Measurements from ENCODE around the gene MPPED1.

Gene MPPED1

GRCh38 chr22:43550672-43551071, 138.9 kb downstream of the MPPED1 start:
- no peaks in the 10 kb centered on the region for H3K79me2 ChIP-seq (ENCODE audit: insufficient read depth, low read length)
- H4K20me1 ChIP-seq (ENCODE audit: insufficient read depth, low read length): no peaks in the 10 kb centered on the region
- no peaks in the 10 kb centered on the region for H3K9me3 ChIP-seq (ENCODE audit: insufficient read depth, low read length, severe bottlenecking)
- H3K36me3 ChIP-seq (ENCODE audit: insufficient read depth, low read length): no peaks in the 10 kb centered on the region
- DNase-seq (no peak), ATAC-seq (ENCODE audit: insufficient read depth, low read depth) (no peak)
- H2AFZ ChIP-seq (ENCODE audit: low read depth, low read length): no peak overlapping the region
- no peaks in the 10 kb centered on the region for H3K27me3 ChIP-seq (ENCODE audit: insufficient read depth, low read length, poor library complexity)
- H3K4me2 ChIP-seq (ENCODE audit: insufficient read depth, low read length): no peak overlapping the region
- no peaks in the 10 kb centered on the region for H3K4me1 ChIP-seq (ENCODE audit: insufficient read depth, low read length)
- no peak overlapping the region for H3K4me3 ChIP-seq (ENCODE audit: low read depth in 1 of 2, low read length in 2 of 2)
- H3K9ac ChIP-seq (ENCODE audit: low read depth, low read length): no peak overlapping the region
- H3K27ac ChIP-seq (ENCODE audit: low read length): no peak overlapping the region
- TF ChIP-seq CTCF (IDR thresholded peaks at IDR 0.05; ENCODE audit: borderline replicate concordance, extremely low read depth, low read length, poor library complexity, severe bottlenecking) (no peak), EZH2 (IDR thresholded peaks at IDR 0.05; ENCODE audit: borderline replicate concordance, low read depth, low read length, severe bottlenecking) (no peak)

GRCh38 chr22:43553451-43554258, 141.8 kb downstream of the MPPED1 start:
- DNase-seq (no peak), ATAC-seq (ENCODE audit: insufficient read depth, low read depth) (no peak)
- Histone ChIP-seq H3K4me3 (ENCODE audit: low read depth in 1 of 2, low read length in 2 of 2) (no peak overlapping the region), H3K4me1 (ENCODE audit: insufficient read depth, low read length) (no peaks in the 10 kb centered on the region), H3K9me3 (ENCODE audit: insufficient read depth, low read length, severe bottlenecking) (no peaks in the 10 kb centered on the region), H4K20me1 (ENCODE audit: insufficient read depth, low read length) (no peaks in the 10 kb centered on the region), H3K79me2 (ENCODE audit: insufficient read depth, low read length) (no peaks in the 10 kb centered on the region), H3K27ac (ENCODE audit: low read length) (no peak overlapping the region), H3K27me3 (ENCODE audit: insufficient read depth, low read length, poor library complexity) (no peaks in the 10 kb centered on the region), H2AFZ (ENCODE audit: low read depth, low read length) (no peak overlapping the region), H3K4me2 (ENCODE audit: insufficient read depth, low read length) (no peak overlapping the region), H3K36me3 (ENCODE audit: insufficient read depth, low read length) (no peaks in the 10 kb centered on the region), H3K9ac (ENCODE audit: low read depth, low read length) (no peak overlapping the region)
- no peak for TF ChIP-seq CTCF (IDR thresholded peaks at IDR 0.05; ENCODE audit: borderline replicate concordance, extremely low read depth, low read length, poor library complexity, severe bottlenecking)
- TF ChIP-seq EZH2 (IDR thresholded peaks at IDR 0.05; ENCODE audit: borderline replicate concordance, low read depth, low read length, severe bottlenecking): no peak

GRCh38 chr22:43554259-43554636, 142.4 kb downstream of the MPPED1 start:
- Histone ChIP-seq H3K36me3 (ENCODE audit: insufficient read depth, low read length) (no peaks in the 10 kb centered on the region), H3K27me3 (ENCODE audit: insufficient read depth, low read length, poor library complexity) (no peaks in the 10 kb centered on the region), H3K4me3 (ENCODE audit: low read depth in 1 of 2, low read length in 2 of 2) (no peak overlapping the region), H3K4me2 (ENCODE audit: insufficient read depth, low read length) (no peak overlapping the region), H3K79me2 (ENCODE audit: insufficient read depth, low read length) (no peaks in the 10 kb centered on the region), H2AFZ (ENCODE audit: low read depth, low read length) (no peak overlapping the region), H3K9ac (ENCODE audit: low read depth, low read length) (no peak overlapping the region), H3K4me1 (ENCODE audit: insufficient read depth, low read length) (no peaks in the 10 kb centered on the region), H3K9me3 (ENCODE audit: insufficient read depth, low read length, severe bottlenecking) (no peaks in the 10 kb centered on the region), H4K20me1 (ENCODE audit: insufficient read depth, low read length) (no peaks in the 10 kb centered on the region), H3K27ac (ENCODE audit: low read length) (no peak overlapping the region)
- DNase-seq (no peak), ATAC-seq (ENCODE audit: insufficient read depth, low read depth) (no peak)
- TF ChIP-seq CTCF (IDR thresholded peaks at IDR 0.05; ENCODE audit: borderline replicate concordance, extremely low read depth, low read length, poor library complexity, severe bottlenecking) (no peak), EZH2 (IDR thresholded peaks at IDR 0.05; ENCODE audit: borderline replicate concordance, low read depth, low read length, severe bottlenecking) (no peak)
